ENCODE measurements around the gene ZNF532. TPM values are rescaled to one million over a fixed set of nuclear protein-coding genes. Genes with fewer than 3 reads are reported as not detected.

Gene ZNF532
- total RNA-seq, 2 donors from 2014 or later = 5.6 to 14.8 TPM

- Histone ChIP-seq H3K9ac (ENCODE audit: low read depth in 2 of 2, low read length in 2 of 2) (no peak overlapping the region), H3K36me3 (no peaks in the 10 kb centered on the region), H3K4me1 (no peaks in the 10 kb centered on the region), H3K4me3 (no peak overlapping the region), H3K9me3 (no peaks in the 10 kb centered on the region), H3K27me3 (no peaks in the 10 kb centered on the region), H3K27ac (no peak overlapping the region)
- intact Hi-C loops (cut with DNase I) = no loop called here
- DNase-seq = no peak
- no peak for TF ChIP-seq CTCF (IDR thresholded peaks at IDR 0.05)
Measured at GRCh38 chr18:58955001-58955400, 90.3 kb downstream of the ZNF532 start.

GRCh38 chr18:58955738-58956137 is 91.1 kb downstream of the ZNF532 start:
- no peaks in the 10 kb centered on the region for H3K36me3 ChIP-seq
- H3K9ac ChIP-seq (ENCODE audit: low read depth in 2 of 2, low read length in 2 of 2) = no peak overlapping the region
- H3K9me3 ChIP-seq = no peaks in the 10 kb centered on the region
- no peaks in the 10 kb centered on the region for H3K4me1 ChIP-seq
- H3K27ac ChIP-seq = no peak overlapping the region
- intact Hi-C loops (cut with DNase I) = no loop called here
- TF ChIP-seq CTCF (IDR thresholded peaks at IDR 0.05) = no peak
- H3K4me3 ChIP-seq = no peak overlapping the region
- no peaks in the 10 kb centered on the region for H3K27me3 ChIP-seq
- no peak for DNase-seq

GRCh38 chr18:58958628-58959027 is 94.0 kb downstream of the ZNF532 start:
- intact Hi-C loops (cut with DNase I) = no loop called here
- Histone ChIP-seq H3K4me3 (no peak overlapping the region), H3K36me3 (no peaks in the 10 kb centered on the region), H3K27me3 (no peaks in the 10 kb centered on the region), H3K27ac (no peak overlapping the region), H3K9me3 (no peaks in the 10 kb centered on the region), H3K4me1 (no peaks in the 10 kb centered on the region), H3K9ac (ENCODE audit: low read depth in 2 of 2, low read length in 2 of 2) (no peak overlapping the region)
- DNase-seq = no peak
- TF ChIP-seq CTCF (IDR thresholded peaks at IDR 0.05) = no peak

GRCh38 chr18:58960508-58960907 is 95.8 kb downstream of the ZNF532 start:
- Histone ChIP-seq H3K9ac (ENCODE audit: low read depth in 2 of 2, low read length in 2 of 2) (no peak overlapping the region), H3K4me1 (no peaks in the 10 kb centered on the region), H3K9me3 (no peaks in the 10 kb centered on the region), H3K27ac (no peak overlapping the region), H3K36me3 (no peaks in the 10 kb centered on the region), H3K27me3 (no peaks in the 10 kb centered on the region), H3K4me3 (no peak overlapping the region)
- no peak for TF ChIP-seq CTCF (IDR thresholded peaks at IDR 0.05)
- DNase-seq = no peak
- intact Hi-C loops (cut with DNase I) = no loop called here

GRCh38 chr18:58960946-58961722 is 96.5 kb downstream of the ZNF532 start:
- H3K9ac ChIP-seq (ENCODE audit: low read depth in 2 of 2, low read length in 2 of 2) = no peak overlapping the region
- no peak for DNase-seq
- H3K9me3 ChIP-seq = no peaks in the 10 kb centered on the region
- H3K4me1 ChIP-seq = no peaks in the 10 kb centered on the region
- H3K36me3 ChIP-seq = no peaks in the 10 kb centered on the region
- intact Hi-C loops (cut with DNase I) = no loop called here
- no peak overlapping the region for H3K4me3 ChIP-seq
- no peak for TF ChIP-seq CTCF (IDR thresholded peaks at IDR 0.05)
- no peak overlapping the region for H3K27ac ChIP-seq
- H3K27me3 ChIP-seq = no peaks in the 10 kb centered on the region
